Activated CD8-positive, alpha-beta memory T cell treated with anti-CD3 and anti-CD28 coated beads, Interleukin-2, amount 50 U/mL, for 1 hour (primary cell): Measurements from ENCODE around the gene BAZ2B.
"Not testable (repeated sequence)": the region's sequence is repeated elsewhere in the genome, so short reads cannot be mapped to it uniquely, and the experiment has no call there.

Source experiments
- DNase-seq: peaks from one replicate; pipeline ENCODE4 v3.0.0-alpha.2; 2020; ENCODE audit errors: extremely low read depth

The BAZ2B gene

GRCh38 chr2:159419403-159419802 lies 196.9 kb downstream of the BAZ2B start:
- DNase-seq = no peak

GRCh38 chr2:159411460-159411859 lies 204.9 kb downstream of the BAZ2B start:
- DNase-seq = no peak

GRCh38 chr2:159410276-159410675 lies 206.1 kb downstream of the BAZ2B start:
- DNase-seq = no peak

GRCh38 chr2:159409116-159409800 lies 207.1 kb downstream of the BAZ2B start:
- DNase-seq = no peak

GRCh38 chr2:159402790-159403189 lies 213.6 kb downstream of the BAZ2B start:
- no peak for DNase-seq

GRCh38 chr2:159402160-159402559 lies 214.2 kb downstream of the BAZ2B start:
- not testable (repeated sequence) for DNase-seq

- no peak for DNase-seq
Measured at GRCh38 chr2:159399716-159400415, 216.5 kb downstream of the BAZ2B start.

- no peak for DNase-seq
Measured at GRCh38 chr2:159396799-159397198, 219.5 kb downstream of the BAZ2B start.

GRCh38 chr2:159382447-159383028 lies 233.8 kb downstream of the BAZ2B start:
- DNase-seq = no peak

- no peak for DNase-seq
Measured at GRCh38 chr2:159381574-159381973, 234.8 kb downstream of the BAZ2B start.

GRCh38 chr2:159380685-159381239 lies 235.6 kb downstream of the BAZ2B start:
- no peak for DNase-seq

- DNase-seq = no peak
Measured at GRCh38 chr2:159379181-159379580, 237.2 kb downstream of the BAZ2B start.

GRCh38 chr2:159375241-159375640 lies 241.1 kb downstream of the BAZ2B start:
- DNase-seq = no peak

- DNase-seq = no peak
Measured at GRCh38 chr2:159371506-159371905, 244.8 kb downstream of the BAZ2B start.

GRCh38 chr2:159366538-159366937 lies 249.8 kb downstream of the BAZ2B start:
- no peak for DNase-seq

- no peak for DNase-seq
Measured at GRCh38 chr2:159362816-159363251, 253.5 kb downstream of the BAZ2B start.

GRCh38 chr2:159362094-159362493 lies 254.3 kb downstream of the BAZ2B start:
- DNase-seq = no peak

- DNase-seq = not testable (repeated sequence)
Measured at GRCh38 chr2:159361603-159362002, 254.7 kb downstream of the BAZ2B start.

- no peak for DNase-seq
Measured at GRCh38 chr2:159356053-159356554, 260.2 kb downstream of the BAZ2B start.

GRCh38 chr2:159351977-159352376 lies 264.4 kb downstream of the BAZ2B start:
- no peak for DNase-seq

- DNase-seq = no peak
Measured at GRCh38 chr2:159349674-159350299, 266.6 kb downstream of the BAZ2B start.
